Measurements from ENCODE around the gene CRIP3. TPM values are rescaled to one million over a fixed set of nuclear protein-coding genes. Genes with fewer than 3 reads are reported as not detected.

Gene CRIP3
- total RNA-seq, 2 experiments from 2014 or later: 2.2 to 2.4 TPM

GRCh38 chr6:43334466-43335095, 26.0 kb upstream of the CRIP3 start:
- Mint-ChIP-seq H3K36me3 (ENCODE audit: low read depth) (peaks cover 3% of the 10 kb centered on the region), H3K27ac (no peak overlapping the region), H3K27me3 (no peaks in the 10 kb centered on the region), H3K4me1 (ENCODE audit: low read depth) (peaks cover 16% of the 10 kb centered on the region), H3K9me3 (no peaks in the 10 kb centered on the region), H3K4me3 (no peak overlapping the region)
- CTCF ChIA-PET: interaction anchor here (0.8 to 1.9 kb wide), 7 partner anchors 21 to 149 kb away, joined by 3 to 8 read pairs (median 4); partner anchors contain the start of gene CRIP3
- POLR2A ChIA-PET: no interaction called here
- intact Hi-C loops (cut with micrococcal nuclease): no loop called here
- ATAC-seq: no peak
- no peak for DNase-seq
- TF ChIP-seq CTCF (IDR thresholded peaks at IDR 0.05): peak; percentile 22

- DNase-seq: no peak
- ATAC-seq: no peak
- H3K27me3 Mint-ChIP-seq: no peaks in the 10 kb centered on the region
- no peaks in the 10 kb centered on the region for H3K9me3 Mint-ChIP-seq
- intact Hi-C loops (cut with micrococcal nuclease): no loop called here
- no peak overlapping the region for H3K4me3 Mint-ChIP-seq
- no peak overlapping the region for H3K27ac Mint-ChIP-seq
- ChIA-PET CTCF (no interaction called here), POLR2A (no interaction called here)
- no peaks in the 10 kb centered on the region for H3K36me3 Mint-ChIP-seq (ENCODE audit: low read depth)
- TF ChIP-seq CTCF (IDR thresholded peaks at IDR 0.05): no peak
- H3K4me1 Mint-ChIP-seq (ENCODE audit: low read depth): peaks cover 11% of the 10 kb centered on the region
These were observed 23.3 kb upstream of the CRIP3 start for GRCh38 chr6:43331891-43332290.

GRCh38 chr6:43331470-43331869, 22.8 kb upstream of the CRIP3 start:
- Mint-ChIP-seq H3K36me3 (ENCODE audit: low read depth) (no peaks in the 10 kb centered on the region), H3K4me3 (no peak overlapping the region), H3K27me3 (no peaks in the 10 kb centered on the region), H3K9me3 (no peaks in the 10 kb centered on the region), H3K27ac (no peak overlapping the region), H3K4me1 (ENCODE audit: low read depth) (peaks cover 11% of the 10 kb centered on the region)
- intact Hi-C loops (cut with micrococcal nuclease): no loop called here
- POLR2A ChIA-PET: no interaction called here
- TF ChIP-seq CTCF (IDR thresholded peaks at IDR 0.05): no peak
- CTCF ChIA-PET: no interaction called here
- no peak for DNase-seq
- no peak for ATAC-seq

DNA sequence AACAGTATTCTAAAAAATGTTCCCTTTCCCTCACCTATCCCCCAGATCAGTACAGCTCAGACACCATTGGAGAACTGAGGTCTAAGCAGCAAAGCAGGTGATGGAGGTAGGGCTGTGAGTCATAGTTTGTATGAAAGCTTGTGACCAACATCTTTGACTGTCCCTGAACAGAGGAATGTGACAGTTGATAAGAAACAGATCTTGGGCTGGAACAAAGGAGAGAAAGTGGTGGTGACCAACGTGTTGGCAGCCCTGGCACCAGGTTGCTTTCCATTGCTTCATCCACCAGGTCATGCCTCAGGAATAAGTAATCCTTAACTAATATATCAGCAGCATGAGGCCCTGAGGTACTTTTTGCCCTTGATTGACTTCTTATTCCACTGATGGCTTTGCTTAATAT, 19.9 kb upstream of the CRIP3 start:
- H3K4me1 Mint-ChIP-seq (ENCODE audit: low read depth): peaks cover 11% of the 10 kb centered on the region
- H3K27ac Mint-ChIP-seq: no peak overlapping the region
- H3K4me3 Mint-ChIP-seq: no peak overlapping the region
- no peaks in the 10 kb centered on the region for H3K27me3 Mint-ChIP-seq
- CTCF ChIA-PET: interaction anchor here (1.0 to 2.5 kb wide), 2 partner anchors 20 to 177 kb away, joined by 4 to 6 read pairs; partner anchors contain the start of gene CRIP3
- POLR2A ChIA-PET: interaction anchor here (0.7 kb wide), 1 partner anchor 11 kb away, joined by 3 read pairs; no protein-coding TSS in a partner anchor
- no peaks in the 10 kb centered on the region for H3K36me3 Mint-ChIP-seq (ENCODE audit: low read depth)
- DNase-seq: no peak
- TF ChIP-seq CTCF (IDR thresholded peaks at IDR 0.05): no peak
- no peaks in the 10 kb centered on the region for H3K9me3 Mint-ChIP-seq
- intact Hi-C loops (cut with micrococcal nuclease): no loop called here
- ATAC-seq: no peak

DNA sequence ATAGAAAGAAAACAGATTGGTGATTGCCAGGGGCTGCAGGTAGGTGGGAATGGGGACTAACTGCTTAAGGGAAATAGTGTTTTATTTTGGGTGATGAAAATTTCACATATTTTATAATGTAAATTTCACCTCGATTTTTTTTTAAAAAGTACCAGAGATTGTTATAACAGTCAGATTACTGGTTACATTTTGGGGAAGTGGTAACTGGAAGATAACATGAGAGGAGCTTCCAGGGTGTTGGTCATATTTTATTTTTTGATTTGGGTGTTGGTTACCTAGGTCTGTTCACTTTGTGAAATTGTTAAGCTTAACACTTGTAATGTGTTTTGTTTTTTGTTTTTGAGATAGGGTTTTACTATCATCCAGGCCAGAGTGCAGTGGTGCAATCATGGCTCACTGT, 17.2 kb upstream of the CRIP3 start:
- ChIA-PET CTCF (interaction anchor here (4.3 kb wide), 1 partner anchor 18 kb away, joined by 11 read pairs; the partner anchor contains the start of gene CRIP3), POLR2A (no interaction called here)
- intact Hi-C loops (cut with micrococcal nuclease): no loop called here
- no peak for ATAC-seq
- Mint-ChIP-seq H3K4me3 (no peak overlapping the region), H3K27me3 (no peaks in the 10 kb centered on the region), H3K36me3 (ENCODE audit: low read depth) (no peaks in the 10 kb centered on the region), H3K4me1 (ENCODE audit: low read depth) (no peaks in the 10 kb centered on the region), H3K9me3 (no peaks in the 10 kb centered on the region), H3K27ac (no peak overlapping the region)
- no peak for TF ChIP-seq CTCF (IDR thresholded peaks at IDR 0.05)
- DNase-seq: no peak
